Heart left ventricle (tissue), 13 donors: ENCODE measurements around the gene GRIA3.

Experiments
- POLR2A ChIP-seq, 2 donors: fragments of 450-650 bp; IDR thresholded peaks; one replicate each; pipeline ENCODE4 v1.6.1; 2017; ENCODE audit warnings: antibody characterized with exemption in 2 of 2, mild to moderate bottlenecking in 2 of 2, moderate library complexity in 2 of 2
- TF ChIP-seq, protein P1 (sequence below), 12 donors: fragments of 200-600 bp; sonication (generic) in 4 of 12; IDR thresholded peaks; one replicate each; pipeline versions ENCODE4 v1.5.0 to v1.8.0; 2018 to 2022; ENCODE audit warnings: antibody characterized with exemption in 12 of 12, mild to moderate bottlenecking in 5 of 12
- donor health status: ischemic (EF 13 %, LVEDD 7.1; RV severe dilation, severe dysfunction).
- donor health status: DM: no; HTN: yes; CAD: no.
- donor health status: DM: no; HTN: no; CAD: no.
- donor health status: ischemic (EF 25% LVEDD 6.9; RV normal size, moderate dysfunction).
- donor health status: ischemic (EF 25% LVEDD 5.7; RV mildly dilated, moderate dysfunction).
- donor health status: ischemic (EF 35%, LVEDD 5.7; RV mildly dilated, moderate dysfunction).
- donor health status: nonischemic (EF 11% LVEDD 7.7; RV severe dilation, severe dysfunction).
- donor health status: DM: yes; HTN: yes; CAD: no.
- donor health status: PGD.
- donor health status: ischemic (EF 29% LVEDD 5.4; RV normal size, mild dysfunction).
- donor health status: nonischemic (EF 23%, LVEDD 6.1; RV moderate dilation, normal function).

DNA sequence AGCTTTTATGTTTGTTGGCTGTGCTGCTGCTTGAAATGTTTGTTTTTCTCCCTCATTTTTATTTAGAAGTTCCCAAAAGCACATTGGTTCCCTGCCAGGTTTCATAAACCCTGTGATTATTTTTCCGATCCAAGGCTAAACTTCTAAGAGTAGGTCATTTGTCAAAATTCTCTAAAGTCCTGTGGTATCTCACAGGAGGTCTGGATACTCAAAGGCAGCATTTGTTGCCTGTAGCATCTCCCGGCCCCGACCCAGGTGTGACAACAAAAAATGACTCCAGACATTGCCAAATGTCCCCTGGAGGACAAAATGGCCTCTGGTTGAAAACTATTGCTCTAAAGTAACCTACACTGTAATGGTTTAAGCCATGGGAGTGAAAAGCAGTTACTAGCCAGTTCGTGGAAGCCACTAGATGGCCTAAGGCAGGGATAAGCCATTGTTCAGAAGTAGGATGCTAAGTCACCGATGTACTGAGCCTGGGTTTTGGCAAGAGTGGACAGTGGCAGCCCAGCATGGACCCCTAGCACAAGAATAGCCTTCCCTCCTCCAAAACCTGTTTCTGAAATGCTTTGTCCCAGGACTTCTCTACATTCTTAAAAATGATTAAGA, 292.6 kb downstream of the GRIA3 start:
- TF ChIP-seq POLR2A (IDR thresholded peaks at IDR 0.05) = no peak
- TF ChIP-seq, protein P1, sequence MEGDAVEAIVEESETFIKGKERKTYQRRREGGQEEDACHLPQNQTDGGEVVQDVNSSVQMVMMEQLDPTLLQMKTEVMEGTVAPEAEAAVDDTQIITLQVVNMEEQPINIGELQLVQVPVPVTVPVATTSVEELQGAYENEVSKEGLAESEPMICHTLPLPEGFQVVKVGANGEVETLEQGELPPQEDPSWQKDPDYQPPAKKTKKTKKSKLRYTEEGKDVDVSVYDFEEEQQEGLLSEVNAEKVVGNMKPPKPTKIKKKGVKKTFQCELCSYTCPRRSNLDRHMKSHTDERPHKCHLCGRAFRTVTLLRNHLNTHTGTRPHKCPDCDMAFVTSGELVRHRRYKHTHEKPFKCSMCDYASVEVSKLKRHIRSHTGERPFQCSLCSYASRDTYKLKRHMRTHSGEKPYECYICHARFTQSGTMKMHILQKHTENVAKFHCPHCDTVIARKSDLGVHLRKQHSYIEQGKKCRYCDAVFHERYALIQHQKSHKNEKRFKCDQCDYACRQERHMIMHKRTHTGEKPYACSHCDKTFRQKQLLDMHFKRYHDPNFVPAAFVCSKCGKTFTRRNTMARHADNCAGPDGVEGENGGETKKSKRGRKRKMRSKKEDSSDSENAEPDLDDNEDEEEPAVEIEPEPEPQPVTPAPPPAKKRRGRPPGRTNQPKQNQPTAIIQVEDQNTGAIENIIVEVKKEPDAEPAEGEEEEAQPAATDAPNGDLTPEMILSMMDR (IDR thresholded peaks at IDR 0.05) = no peak
